H9 (cell line): ENCODE results near the gene CENPB. TPM values are rescaled to one million over a fixed set of nuclear protein-coding genes. Genes with fewer than 3 reads are reported as not detected.

Experiments used
- DNase-seq: peaks from one replicate; pipeline ENCODE4 v3.0.0-alpha.2; 2017
- H2AFZ ChIP-seq: one replicate; pipeline ENCODE4 v1.6.1; 2013; ENCODE audit warnings: mild to moderate bottlenecking, low read length, control low read depth, moderate library complexity
- H2AK5ac ChIP-seq: 2 replicates; pipeline ENCODE4 v1.6.1; 2013; ENCODE audit warnings: low read length, control low read depth, mixed read lengths; ENCODE audit not compliant: insufficient read length
- H2BK120ac ChIP-seq: one replicate; pipeline ENCODE4 v1.6.1; 2013; ENCODE audit warnings: low read depth, mild to moderate bottlenecking, low read length, control low read depth, inconsistent platforms; ENCODE audit not compliant: poor library complexity, severe bottlenecking
- H2BK12ac ChIP-seq: 2 replicates; pipeline ENCODE4 v1.6.1; 2013; ENCODE audit warnings: low read length, control low read depth, mixed read lengths, low read depth; ENCODE audit not compliant: insufficient read length
- H2BK15ac ChIP-seq: 2 replicates; pipeline ENCODE4 v1.6.1; 2013; ENCODE audit warnings: low read depth, low read length, control low read depth
- H2BK20ac ChIP-seq: one replicate; pipeline ENCODE4 v1.6.1; 2013; ENCODE audit warnings: low read depth, mild to moderate bottlenecking, low read length, control low read depth, inconsistent platforms; ENCODE audit not compliant: poor library complexity, severe bottlenecking
- H2BK5ac ChIP-seq: 2 replicates; pipeline ENCODE4 v1.6.1; 2013; ENCODE audit warnings: low read length, control low read depth, mixed read lengths; ENCODE audit not compliant: insufficient read length
- H3K14ac ChIP-seq: 2 replicates; pipeline ENCODE4 v1.6.1; 2013; ENCODE audit warnings: low read length, control low read depth; ENCODE audit not compliant: insufficient read depth
- H3K18ac ChIP-seq: 2 replicates; pipeline ENCODE4 v1.6.1; 2013; ENCODE audit warnings: low read depth, mild to moderate bottlenecking, mixed read lengths, low read length, control low read depth; ENCODE audit not compliant: insufficient read length
- H3K23ac ChIP-seq: 2 replicates; pipeline ENCODE4 v1.6.1; 2013; ENCODE audit warnings: low read length, control low read depth, mixed read lengths, low read depth; ENCODE audit not compliant: insufficient read length
- H3K23me2 ChIP-seq: 2 replicates; pipeline ENCODE4 v1.6.1; 2013; ENCODE audit warnings: low read depth, mild to moderate bottlenecking, mixed read lengths, low read length, control low read depth; ENCODE audit not compliant: insufficient read length, poor library complexity, severe bottlenecking
- H3K27ac ChIP-seq: 2 replicates; pipeline ENCODE4 v1.5.1; 2013; ENCODE audit warnings: low read length, control low read depth, mixed read lengths, low read depth; ENCODE audit not compliant: insufficient read length
- H3K27me3 ChIP-seq: 2 replicates; pipeline ENCODE4 v1.6.1; 2013; ENCODE audit warnings: low read length, control low read depth, inconsistent platforms; ENCODE audit not compliant: insufficient read depth
- H3K4ac ChIP-seq: 2 replicates; pipeline ENCODE4 v1.6.1; 2013; ENCODE audit warnings: low read depth, mild to moderate bottlenecking, control low read depth, inconsistent platforms, low read length, moderate library complexity
- H3K4me1 ChIP-seq: 2 replicates; pipeline ENCODE4 v1.6.1; 2013; ENCODE audit warnings: low read length, control low read depth, inconsistent platforms; ENCODE audit not compliant: insufficient read depth
- H3K4me2 ChIP-seq: 2 replicates; pipeline ENCODE4 v1.6.1; 2013; ENCODE audit warnings: low read length, control low read depth, mixed read lengths; ENCODE audit not compliant: insufficient read length, insufficient read depth
- H3K56ac ChIP-seq: 2 replicates; pipeline ENCODE4 v1.6.1; 2013; ENCODE audit warnings: low read depth, mild to moderate bottlenecking, mixed read lengths, low read length, control low read depth; ENCODE audit not compliant: insufficient read length
- H3K79me1 ChIP-seq: 2 replicates; pipeline ENCODE4 v1.6.1; 2013; ENCODE audit warnings: low read depth, mild to moderate bottlenecking, moderate library complexity, low read length, control low read depth, inconsistent platforms; ENCODE audit not compliant: insufficient read depth, poor library complexity, severe bottlenecking
- H3K79me2 ChIP-seq: 2 replicates; pipeline ENCODE4 v1.6.1; 2013; ENCODE audit warnings: low read length, control low read depth, inconsistent platforms; ENCODE audit not compliant: insufficient read depth
- H3K9ac ChIP-seq: 2 replicates; pipeline ENCODE4 v1.6.1; 2013; ENCODE audit warnings: low read length, control low read depth, mixed read lengths; ENCODE audit not compliant: insufficient read length; ENCODE audit errors: extremely low read depth
- H3K9me3 ChIP-seq: one replicate; pipeline ENCODE4 v1.6.1; 2013; ENCODE audit warnings: low read depth, low read length, inconsistent platforms; ENCODE audit not compliant: control insufficient read depth
- H3T11ph ChIP-seq: one replicate; pipeline ENCODE4 v1.6.1; 2013; ENCODE audit warnings: mild to moderate bottlenecking, low read length, control low read depth, inconsistent platforms
- H4K20me1 ChIP-seq: one replicate; pipeline ENCODE4 v1.6.1; 2013; ENCODE audit not compliant: control insufficient read depth, insufficient read length, insufficient read depth
- H4K5ac ChIP-seq: 2 replicates; pipeline ENCODE4 v1.6.1; 2013; ENCODE audit warnings: low read depth, mild to moderate bottlenecking, mixed read lengths, low read length, control low read depth; ENCODE audit not compliant: insufficient read length
- H4K8ac ChIP-seq: replicated peaks from 2 replicates; pipeline ENCODE4 v1.6.1; 2013; ENCODE audit warnings: low read length, control low read depth, mixed read lengths, low read depth; ENCODE audit not compliant: insufficient read length
- H4K91ac ChIP-seq: 2 replicates; pipeline ENCODE4 v1.6.1; 2013; ENCODE audit warnings: low read depth, mild to moderate bottlenecking, moderate library complexity, mixed read lengths, low read length, control low read depth; ENCODE audit not compliant: insufficient read length
- H3K27ac Mint-ChIP-seq, 3 experiments: 2 replicates in 2 of 3; 3 replicates in 1 of 3; pipeline ENCODE4 v1.8.0; 2020 to 2021; ENCODE audit warnings: mixed read lengths in 3 of 3, mild to moderate bottlenecking in 1 of 3, moderate library complexity in 1 of 3
- H3K27me3 Mint-ChIP-seq: 2 replicates; pipeline ENCODE4 v1.8.0; 2021; ENCODE audit warnings: low read depth, mild to moderate bottlenecking, moderate library complexity, mixed read lengths
- H3K36me3 Mint-ChIP-seq, 3 experiments: 2 replicates in 2 of 3; 3 replicates in 1 of 3; pipeline ENCODE4 v1.8.0; 2020 to 2021; ENCODE audit warnings: low read depth in 3 of 3, mixed read lengths in 3 of 3; ENCODE audit not compliant: insufficient read depth in 1 of 3
- H3K4me1 Mint-ChIP-seq, 2 experiments: 2 replicates each; pipeline ENCODE4 v1.8.0; 2020; ENCODE audit warnings: mixed read lengths in 2 of 2
- H3K4me3 Mint-ChIP-seq, 2 experiments: 2 replicates in 1 of 2; 3 replicates in 1 of 2; pipeline ENCODE4 v1.8.0; 2020 to 2021; ENCODE audit warnings: mild to moderate bottlenecking in 2 of 2, mixed read lengths in 2 of 2, moderate library complexity in 1 of 2
- H3K9me3 Mint-ChIP-seq, 2 experiments: 2 replicates in 1 of 2; 3 replicates in 1 of 2; pipeline ENCODE4 v1.8.0; 2020; ENCODE audit warnings: mild to moderate bottlenecking in 2 of 2, mixed read lengths in 2 of 2, moderate library complexity in 1 of 2
- WGBS: extraction: QIAGEN DNeasy Blood & Tissue Kit; methylation state at CpG from one replicate; pipeline ENCODE4 v1.1.7; 2013; ENCODE audit warnings: missing lambda C conversion rate, low lambda C conversion rate, mixed read lengths; ENCODE audit not compliant: insufficient read length; ENCODE audit errors: extremely low coverage; 5-methylcytosine and 5-hydroxymethylcytosine counted together
- total RNA-seq: library from RNA; stranded (reverse); gene quantifications from 2 replicates; pipeline ENCODE4 v1.2.1, GENCODE V29; 2021
- TF ChIP-seq, protein P1 (sequence below): fragments of 200-600 bp; sonication (generic); conservative IDR thresholded peaks from 3 replicates; pipeline ENCODE4 v1.8.0; 2021; ENCODE audit warnings: antibody characterized with exemption, mild to moderate bottlenecking

The CENPB gene
- total RNA-seq, 1 experiment from 2014 or later, result 63.1 TPM

DNA sequence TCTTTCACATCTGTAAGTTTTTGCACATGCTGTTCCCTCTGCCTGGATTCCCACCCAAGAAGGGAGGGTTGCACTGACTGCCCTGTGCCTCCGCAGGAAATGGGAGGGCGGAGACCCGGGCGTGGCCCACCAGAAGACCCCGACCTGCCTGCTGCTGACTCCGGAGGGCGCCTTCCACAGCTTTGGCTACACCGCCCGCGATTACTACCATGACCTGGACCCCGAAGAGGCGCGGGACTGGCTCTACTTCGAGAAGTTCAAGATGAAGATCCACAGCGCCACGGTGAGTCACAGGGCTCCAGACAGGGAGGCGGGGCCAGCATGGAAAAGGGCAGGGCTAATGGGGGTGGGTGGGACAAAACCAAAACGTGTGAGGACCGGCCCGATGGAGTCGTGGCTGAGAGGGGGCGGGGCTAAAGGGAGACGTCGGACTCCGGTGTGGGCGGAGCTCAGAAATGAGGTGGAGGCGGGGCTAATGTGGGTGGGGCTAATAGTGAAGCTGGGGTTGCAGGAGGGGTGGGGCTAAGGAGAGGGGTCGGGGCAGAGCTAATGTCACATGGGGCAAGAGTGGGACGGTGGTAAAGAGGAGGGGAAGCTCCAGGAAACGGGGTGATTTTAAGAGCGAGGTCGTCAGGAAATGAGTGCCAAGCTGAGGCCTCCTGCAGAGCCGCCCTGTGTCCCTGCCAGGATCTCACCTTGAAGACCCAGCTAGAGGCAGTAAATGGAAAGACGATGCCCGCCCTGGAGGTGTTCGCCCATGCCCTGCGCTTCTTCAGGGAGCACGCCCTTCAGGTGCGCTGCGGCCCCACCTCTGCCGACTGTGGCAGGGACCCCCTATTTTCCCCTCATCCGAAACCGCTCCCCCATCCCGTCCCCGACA, 41.5 kb downstream of the CENPB start:
- H2AK5ac ChIP-seq, result no peak overlapping the region
- H3K27ac Mint-ChIP-seq, result peak overlapping the region; percentile 45 to 92 (median 71); a peak in 3 of 7 replicates
- no peak overlapping the region for H4K5ac ChIP-seq
- H3K79me2 ChIP-seq, result no peaks in the 10 kb centered on the region
- H3K14ac ChIP-seq, result no peak overlapping the region
- peaks cover 17% of the 10 kb centered on the region for H3K23me2 ChIP-seq
- DNase-seq, result peak; percentile 98
- TF ChIP-seq, protein P1, sequence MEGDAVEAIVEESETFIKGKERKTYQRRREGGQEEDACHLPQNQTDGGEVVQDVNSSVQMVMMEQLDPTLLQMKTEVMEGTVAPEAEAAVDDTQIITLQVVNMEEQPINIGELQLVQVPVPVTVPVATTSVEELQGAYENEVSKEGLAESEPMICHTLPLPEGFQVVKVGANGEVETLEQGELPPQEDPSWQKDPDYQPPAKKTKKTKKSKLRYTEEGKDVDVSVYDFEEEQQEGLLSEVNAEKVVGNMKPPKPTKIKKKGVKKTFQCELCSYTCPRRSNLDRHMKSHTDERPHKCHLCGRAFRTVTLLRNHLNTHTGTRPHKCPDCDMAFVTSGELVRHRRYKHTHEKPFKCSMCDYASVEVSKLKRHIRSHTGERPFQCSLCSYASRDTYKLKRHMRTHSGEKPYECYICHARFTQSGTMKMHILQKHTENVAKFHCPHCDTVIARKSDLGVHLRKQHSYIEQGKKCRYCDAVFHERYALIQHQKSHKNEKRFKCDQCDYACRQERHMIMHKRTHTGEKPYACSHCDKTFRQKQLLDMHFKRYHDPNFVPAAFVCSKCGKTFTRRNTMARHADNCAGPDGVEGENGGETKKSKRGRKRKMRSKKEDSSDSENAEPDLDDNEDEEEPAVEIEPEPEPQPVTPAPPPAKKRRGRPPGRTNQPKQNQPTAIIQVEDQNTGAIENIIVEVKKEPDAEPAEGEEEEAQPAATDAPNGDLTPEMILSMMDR, result peak; percentile 11; the same call in 1 of the 3 replicates
- no peak overlapping the region for H3K18ac ChIP-seq
- no peak overlapping the region for H2BK5ac ChIP-seq
- peaks cover 1% of the 10 kb centered on the region; the same call in 1 of the 2 replicates for H3K27me3 ChIP-seq
- no peaks in the 10 kb centered on the region for H3K36me3 Mint-ChIP-seq
- no peak overlapping the region for H2BK12ac ChIP-seq
- H2AFZ ChIP-seq, result no peak overlapping the region
- no peak overlapping the region for H2BK120ac ChIP-seq
- no peaks in the 10 kb centered on the region for H3K79me1 ChIP-seq
- no peaks in the 10 kb centered on the region for H3K9me3 ChIP-seq
- no peak overlapping the region for H3K56ac ChIP-seq
- H4K20me1 ChIP-seq, result no peaks in the 10 kb centered on the region
- H3K9me3 Mint-ChIP-seq, result no peaks in the 10 kb centered on the region
- H4K8ac ChIP-seq, result no peak overlapping the region
- H3K4me2 ChIP-seq, result peak overlapping the region; percentile 66
- peak overlapping the region; percentile 32 for H3K9ac ChIP-seq
- H3K27ac ChIP-seq, result no peak overlapping the region
- peaks cover 3% of the 10 kb centered on the region; the same call in 1 of the 2 replicates for H3K4me1 ChIP-seq
- H3K4me3 Mint-ChIP-seq, result peak overlapping the region; percentile 80 to 86
- no peak overlapping the region for H2BK20ac ChIP-seq
- H3K27me3 Mint-ChIP-seq, result peaks cover 48% of the 10 kb centered on the region
- no peak overlapping the region for H3T11ph ChIP-seq
- H3K4ac ChIP-seq, result no peak overlapping the region
- WGBS, result no CpG with 5 or more reads among the region's 45 CpGs
- H4K91ac ChIP-seq, result no peak overlapping the region
- no peak overlapping the region for H3K23ac ChIP-seq
- peaks cover 14 to 26% of the 10 kb centered on the region in 2 experiments for H3K4me1 Mint-ChIP-seq
- no peak overlapping the region for H2BK15ac ChIP-seq
